Chondrocyte (in vitro differentiated cells): Measurements from ENCODE around the gene MESP1. TPM values are rescaled to one million over a fixed set of nuclear protein-coding genes. Genes with fewer than 3 reads are reported as not detected.

ENCODE experiments used
- DNase-seq: peaks from one replicate; pipeline ENCODE4 v3.0.0; 2021; ENCODE audit warnings: mixed read lengths, low spot score
- H3K27ac Mint-ChIP-seq: one replicate; pipeline ENCODE4 v1.8.0; 2021; ENCODE audit warnings: mild to moderate bottlenecking, moderate library complexity, mixed read lengths; ENCODE audit not compliant: unreplicated experiment
- H3K27me3 Mint-ChIP-seq: 2 replicates; pipeline ENCODE4 v1.8.0; 2021; ENCODE audit warnings: low read depth, mixed read lengths
- H3K36me3 Mint-ChIP-seq: 2 replicates; pipeline ENCODE4 v1.8.0; 2021; ENCODE audit warnings: low read depth, mixed read lengths
- H3K4me1 Mint-ChIP-seq: 2 replicates; pipeline ENCODE4 v1.8.0; 2021; ENCODE audit warnings: low read depth, mild to moderate bottlenecking, mixed read lengths
- H3K4me3 Mint-ChIP-seq: one replicate; pipeline ENCODE4 v1.8.0; 2021; ENCODE audit warnings: mild to moderate bottlenecking, moderate library complexity, mixed read lengths; ENCODE audit not compliant: unreplicated experiment
- H3K9me3 Mint-ChIP-seq: 2 replicates; pipeline ENCODE4 v1.8.0; 2021; ENCODE audit warnings: low read depth, mixed read lengths
- total RNA-seq: library from RNA; stranded (reverse); gene quantifications from 3 replicates; pipeline ENCODE4 v1.2.1, GENCODE V29; 2021
- TF ChIP-seq, protein P1 (sequence below): fragments of 200-600 bp; sonication (generic); IDR thresholded peaks from 2 replicates; pipeline ENCODE4 v1.5.0; 2021; ENCODE audit warnings: antibody characterized with exemption, mild to moderate bottlenecking, moderate library complexity

MESP1 gene
- total RNA-seq, 1 donor from 2014 or later = 0.97 TPM

- TF ChIP-seq, protein P1, sequence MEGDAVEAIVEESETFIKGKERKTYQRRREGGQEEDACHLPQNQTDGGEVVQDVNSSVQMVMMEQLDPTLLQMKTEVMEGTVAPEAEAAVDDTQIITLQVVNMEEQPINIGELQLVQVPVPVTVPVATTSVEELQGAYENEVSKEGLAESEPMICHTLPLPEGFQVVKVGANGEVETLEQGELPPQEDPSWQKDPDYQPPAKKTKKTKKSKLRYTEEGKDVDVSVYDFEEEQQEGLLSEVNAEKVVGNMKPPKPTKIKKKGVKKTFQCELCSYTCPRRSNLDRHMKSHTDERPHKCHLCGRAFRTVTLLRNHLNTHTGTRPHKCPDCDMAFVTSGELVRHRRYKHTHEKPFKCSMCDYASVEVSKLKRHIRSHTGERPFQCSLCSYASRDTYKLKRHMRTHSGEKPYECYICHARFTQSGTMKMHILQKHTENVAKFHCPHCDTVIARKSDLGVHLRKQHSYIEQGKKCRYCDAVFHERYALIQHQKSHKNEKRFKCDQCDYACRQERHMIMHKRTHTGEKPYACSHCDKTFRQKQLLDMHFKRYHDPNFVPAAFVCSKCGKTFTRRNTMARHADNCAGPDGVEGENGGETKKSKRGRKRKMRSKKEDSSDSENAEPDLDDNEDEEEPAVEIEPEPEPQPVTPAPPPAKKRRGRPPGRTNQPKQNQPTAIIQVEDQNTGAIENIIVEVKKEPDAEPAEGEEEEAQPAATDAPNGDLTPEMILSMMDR = no peak
- no peaks in the 10 kb centered on the region for H3K9me3 Mint-ChIP-seq
- H3K27me3 Mint-ChIP-seq = no peaks in the 10 kb centered on the region
- no peak overlapping the region for H3K27ac Mint-ChIP-seq
- H3K4me3 Mint-ChIP-seq = peak overlapping the region; percentile 2
- peaks cover 10% of the 10 kb centered on the region for H3K4me1 Mint-ChIP-seq
- peak; percentile 77 for DNase-seq
- no peaks in the 10 kb centered on the region for H3K36me3 Mint-ChIP-seq
These were observed 24.8 kb upstream of the MESP1 start for GRCh38 chr15:89775815-89776214.

- TF ChIP-seq, protein P1 = no peak
- Mint-ChIP-seq H3K4me1 (peaks cover 10% of the 10 kb centered on the region), H3K4me3 (no peak overlapping the region), H3K9me3 (no peaks in the 10 kb centered on the region), H3K36me3 (no peaks in the 10 kb centered on the region), H3K27me3 (no peaks in the 10 kb centered on the region), H3K27ac (no peak overlapping the region)
- DNase-seq = peak; percentile 25
These were observed 23.4 kb upstream of the MESP1 start for GRCh38 chr15:89774492-89774891.

- H3K4me3 Mint-ChIP-seq = no peak overlapping the region
- H3K9me3 Mint-ChIP-seq = no peaks in the 10 kb centered on the region
- no peaks in the 10 kb centered on the region for H3K27me3 Mint-ChIP-seq
- peaks cover 1% of the 10 kb centered on the region for H3K36me3 Mint-ChIP-seq
- H3K4me1 Mint-ChIP-seq = peaks cover 10% of the 10 kb centered on the region
- TF ChIP-seq, protein P1 = peak; percentile 68
- DNase-seq = no peak
- peak overlapping the region; percentile 63 for H3K27ac Mint-ChIP-seq
These were observed 22.0 kb upstream of the MESP1 start for GRCh38 chr15:89772932-89773583.

- Mint-ChIP-seq H3K27ac (no peak overlapping the region), H3K4me3 (no peak overlapping the region), H3K9me3 (no peaks in the 10 kb centered on the region), H3K36me3 (peaks cover 1% of the 10 kb centered on the region), H3K4me1 (peaks cover 14% of the 10 kb centered on the region), H3K27me3 (no peaks in the 10 kb centered on the region)
- DNase-seq = peak; percentile 26
- TF ChIP-seq, protein P1 = no peak
These were observed 19.0 kb upstream of the MESP1 start for GRCh38 chr15:89770041-89770440.

DNA sequence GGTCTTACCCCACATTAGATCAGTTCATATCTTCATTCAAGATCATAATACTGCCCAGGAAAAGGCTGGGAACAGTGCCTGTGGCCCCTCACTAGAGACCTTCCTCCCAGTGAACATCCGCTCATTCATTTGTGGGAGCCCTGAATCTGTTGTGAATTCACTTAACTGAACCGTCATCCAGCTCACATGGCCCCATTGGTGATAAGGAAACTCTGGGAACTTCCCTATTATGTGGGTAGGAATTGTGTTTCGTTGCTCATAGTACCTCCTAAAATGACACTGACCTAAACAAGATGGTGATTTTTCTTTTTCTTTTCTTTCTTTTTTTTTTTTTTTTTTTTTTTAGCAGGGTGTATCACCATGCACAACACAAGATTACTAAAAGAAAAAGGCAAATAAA lies 18.3 kb upstream of the MESP1 start:
- Mint-ChIP-seq H3K36me3 (peaks cover 1% of the 10 kb centered on the region), H3K4me3 (no peak overlapping the region), H3K27me3 (no peaks in the 10 kb centered on the region), H3K27ac (no peak overlapping the region), H3K9me3 (no peaks in the 10 kb centered on the region), H3K4me1 (peaks cover 14% of the 10 kb centered on the region)
- DNase-seq = no peak
- TF ChIP-seq, protein P1 = no peak
